ENCODE data around the gene SH3GL1.

The SH3GL1 gene

DNA sequence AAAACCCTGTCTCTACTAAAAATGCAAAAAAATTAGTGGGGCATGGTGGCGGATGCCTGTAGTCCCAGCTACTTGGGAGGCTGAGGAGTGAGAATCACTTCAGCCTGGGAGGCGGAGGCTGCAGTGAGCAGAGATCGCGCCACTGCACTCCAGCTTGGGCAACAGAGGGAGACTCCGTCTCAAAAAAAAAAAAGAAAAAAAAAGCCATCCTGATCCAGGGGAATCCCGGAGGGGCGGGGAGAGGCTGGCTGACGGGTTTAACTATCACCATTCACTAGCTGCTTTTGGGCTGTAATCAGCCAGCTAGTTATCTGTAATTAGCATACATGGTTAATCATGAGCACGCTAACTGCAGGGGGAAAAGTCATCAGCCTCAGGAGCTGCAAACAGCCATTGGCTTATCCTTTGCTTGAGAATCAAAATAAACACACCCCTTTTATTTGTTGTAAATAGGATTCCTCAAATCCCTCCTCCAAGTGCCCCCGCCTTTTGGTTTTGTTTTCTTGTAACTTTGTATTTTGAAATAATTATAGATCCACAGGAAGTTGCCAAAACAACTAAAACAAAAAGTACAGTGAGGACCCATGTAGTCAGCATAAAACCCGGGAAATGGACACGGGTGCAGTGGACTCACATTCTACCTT, 86.4 kb downstream of the SH3GL1 start:
- TF ChIP-seq, protein P1, sequence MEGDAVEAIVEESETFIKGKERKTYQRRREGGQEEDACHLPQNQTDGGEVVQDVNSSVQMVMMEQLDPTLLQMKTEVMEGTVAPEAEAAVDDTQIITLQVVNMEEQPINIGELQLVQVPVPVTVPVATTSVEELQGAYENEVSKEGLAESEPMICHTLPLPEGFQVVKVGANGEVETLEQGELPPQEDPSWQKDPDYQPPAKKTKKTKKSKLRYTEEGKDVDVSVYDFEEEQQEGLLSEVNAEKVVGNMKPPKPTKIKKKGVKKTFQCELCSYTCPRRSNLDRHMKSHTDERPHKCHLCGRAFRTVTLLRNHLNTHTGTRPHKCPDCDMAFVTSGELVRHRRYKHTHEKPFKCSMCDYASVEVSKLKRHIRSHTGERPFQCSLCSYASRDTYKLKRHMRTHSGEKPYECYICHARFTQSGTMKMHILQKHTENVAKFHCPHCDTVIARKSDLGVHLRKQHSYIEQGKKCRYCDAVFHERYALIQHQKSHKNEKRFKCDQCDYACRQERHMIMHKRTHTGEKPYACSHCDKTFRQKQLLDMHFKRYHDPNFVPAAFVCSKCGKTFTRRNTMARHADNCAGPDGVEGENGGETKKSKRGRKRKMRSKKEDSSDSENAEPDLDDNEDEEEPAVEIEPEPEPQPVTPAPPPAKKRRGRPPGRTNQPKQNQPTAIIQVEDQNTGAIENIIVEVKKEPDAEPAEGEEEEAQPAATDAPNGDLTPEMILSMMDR (IDR thresholded peaks at IDR 0.05; ENCODE audit: low read depth, low read length): no peak
- H3K36me3 ChIP-seq: peaks cover 36% of the 10 kb centered on the region
- H3K27ac ChIP-seq: no peak overlapping the region
- H3K9me3 ChIP-seq (ENCODE audit: severe bottlenecking): no peaks in the 10 kb centered on the region
- no peaks in the 10 kb centered on the region for H3K27me3 ChIP-seq (ENCODE audit: insufficient read depth, low read depth, severe bottlenecking)
- no peak for DNase-seq
- no peak overlapping the region for H3K4me3 ChIP-seq (ENCODE audit: low read depth, low read length)
